ENCODE data around the gene SHANK3. TPM values are rescaled to one million over a fixed set of nuclear protein-coding genes. Genes with fewer than 3 reads are reported as not detected.

Gene SHANK3
- total and polyA plus RNA-seq, 2 of the 8 experiments (the other 6 are each of a cell fraction or from before 2014, with no cell fraction given) = 1.5 to 6.0 TPM

- Histone ChIP-seq H2BK12ac (ENCODE audit: low read depth, low read length) (no peak overlapping the region), H4K8ac (ENCODE audit: extremely low read depth, insufficient read depth, low read length) (no peak overlapping the region), H3K4ac (replicated peaks; ENCODE audit: insufficient read length, low read depth, low read length) (no peak overlapping the region), H2BK120ac (replicated peaks; ENCODE audit: low read depth, low read length) (no peak overlapping the region), H3K56ac (replicated peaks; ENCODE audit: insufficient read length, low read depth, low read length) (no peak overlapping the region), H3K9ac (replicated peaks in 1 of 4; ENCODE audit: extremely low read depth in 1 of 4, low read depth in 3 of 4, low read length in 3 of 4) (no peak overlapping the region), H3K18ac (ENCODE audit: extremely low read depth, low read length) (no peak overlapping the region; the same call in 1 of the 2 replicates), H2AK5ac (ENCODE audit: low read depth, low read length) (no peak overlapping the region), H3K79me2 (ENCODE audit: control insufficient read depth in 1 of 2, insufficient read depth in 2 of 2, low read length in 2 of 2) (no peaks in the 10 kb centered on the region), H4K5ac (ENCODE audit: insufficient read length, low read depth, low read length) (no peak overlapping the region), H3K4me1 (replicated peaks in 1 of 4; ENCODE audit: control insufficient read depth in 3 of 4, insufficient read depth in 4 of 4, low read length in 3 of 4) (no peaks in the 10 kb centered on the region), H3K36me3 (ENCODE audit: control insufficient read depth in 2 of 4, insufficient read depth in 4 of 4, low read length in 3 of 4) (no peaks in the 10 kb centered on the region), H3K23ac (ENCODE audit: insufficient read length) (no peak overlapping the region), H3K27ac (ENCODE audit: low read depth, low read length) (no peak overlapping the region), H3K9me3 (ENCODE audit: insufficient read depth in 2 of 2, low read depth in 1 of 2, low read length in 1 of 2) (no peaks in the 10 kb centered on the region), H2AFZ (ENCODE audit: low read length) (no peak overlapping the region), H2BK20ac (ENCODE audit: low read length) (no peak overlapping the region), H2BK5ac (ENCODE audit: low read depth, low read length) (no peak overlapping the region), H3K79me1 (ENCODE audit: low read depth, low read length) (no peaks in the 10 kb centered on the region), H3K4me2 (ENCODE audit: insufficient read depth in 1 of 2, low read depth in 2 of 2, low read length in 2 of 2) (no peak overlapping the region), H4K20me1 (replicated peaks in 1 of 2; ENCODE audit: control insufficient read depth in 1 of 2, insufficient read depth in 2 of 2, low read length in 2 of 2) (no peaks in the 10 kb centered on the region), H4K91ac (replicated peaks; ENCODE audit: insufficient read length, low read length) (no peak overlapping the region), H3K14ac (ENCODE audit: insufficient read length) (no peak overlapping the region), H3K27me3 (replicated peaks in 1 of 4; ENCODE audit: control insufficient read depth in 3 of 4, extremely low read depth in 1 of 4, insufficient read depth in 3 of 4, low read length in 3 of 4) (no peaks in the 10 kb centered on the region; a peak in 1 of 7 replicates), H2BK15ac (ENCODE audit: low read length) (no peak overlapping the region), H3K4me3 (ENCODE audit: extremely low read depth in 1 of 4, insufficient read depth in 2 of 4, low read depth in 3 of 4, low read length in 4 of 4) (no peak overlapping the region), H3K23me2 (ENCODE audit: low read depth, low read length) (no peaks in the 10 kb centered on the region)
- no peak for DNase-seq (ENCODE audit: low read depth in 1 of 2, low spot score in 2 of 2)
- no peak for FAIRE-seq
- WGBS, 2 experiments (ENCODE audit: extremely low coverage in 1 of 2, insufficient coverage in 1 of 2, insufficient read length in 1 of 2, insufficient replicate concordance in 2 of 2, low coverage in 1 of 2, low lambda C conversion rate in 2 of 2, missing lambda C conversion rate in 1 of 2) = 92% methylated on average over 11 of the region's 11 CpGs; no CpG with 5 or more reads in 1 of the 2 experiments
- ChIA-PET CTCF (ENCODE audit: partially characterized antibody) (no interaction called here), POLR2A (ENCODE audit: partially characterized antibody) (no interaction called here)
- TF ChIP-seq CREB1 (IDR thresholded peaks at IDR 0.05) = no peak
- TF ChIP-seq CBX8 (IDR thresholded peaks at IDR 0.05; ENCODE audit: borderline replicate concordance, low read depth, low read length) = no peak
- TF ChIP-seq ATF3 (IDR thresholded peaks at IDR 0.05; ENCODE audit: insufficient read depth, low read depth, low read length) = no peak
- TF ChIP-seq NRF1 (IDR thresholded peaks at IDR 0.05; ENCODE audit: low read depth, low read length) = no peak
- no peak for TF ChIP-seq TBP (IDR thresholded peaks at IDR 0.05; ENCODE audit: low read depth, low read length)
- no peak for TF ChIP-seq HDAC2 (IDR thresholded peaks at IDR 0.05; ENCODE audit: borderline replicate concordance in 1 of 2, low read depth in 2 of 2, low read length in 2 of 2)
These were observed 37.0 kb upstream of the SHANK3 start for GRCh38 chr22:50635591-50635990.
